NCI-H187 (cell line): Measurements from ENCODE around the gene KRT36.

Experiments used
- DNase-seq, 2 experiments: peaks; one replicate each; lab custom pipeline; 2025; lab: John Stamatoyannopoulos, UW

Gene KRT36

GRCh38 chr17:41439375-41439774, 50.3 kb downstream of the KRT36 start:
- no peak for DNase-seq

- DNase-seq: no peak
Measured at GRCh38 chr17:41437769-41438168, 51.9 kb downstream of the KRT36 start.

- no peak for DNase-seq
Measured at GRCh38 chr17:41437254-41437653, 52.5 kb downstream of the KRT36 start.
